GM06990 (cell line): ENCODE data around the gene GBA2.

Source experiments
- DNase-seq: peaks from one replicate; pipeline ENCODE4 v3.0.0-alpha.2; 2011; ENCODE audit not compliant: insufficient read length; ENCODE audit errors: extremely low read depth
- H3K27me3 ChIP-seq: replicated peaks from 2 replicates; pipeline ENCODE4 v1.6.0; 2011; ENCODE audit warnings: low read length; ENCODE audit not compliant: control insufficient read depth, insufficient read depth
- H3K36me3 ChIP-seq: 2 replicates; pipeline ENCODE4 v1.5.1; 2011; ENCODE audit warnings: low read length; ENCODE audit not compliant: control insufficient read depth, insufficient read depth
- H3K4me3 ChIP-seq: replicated peaks from 2 replicates; pipeline ENCODE4 v1.5.1; 2011; ENCODE audit warnings: low read depth, mild to moderate bottlenecking, control low read depth, low read length
- TF ChIP-seq, protein P1 (sequence below): IDR thresholded peaks from 2 replicates; pipeline ENCODE4 v1.5.1; 2011; ENCODE audit warnings: low read length, control low read depth, mild to moderate bottlenecking, inconsistent platforms; ENCODE audit not compliant: insufficient read depth, poor library complexity, severe bottlenecking

Gene GBA2

GRCh38 chr9:35743880-35744518, 5.0 kb downstream of the GBA2 start:
- TF ChIP-seq, protein P1, sequence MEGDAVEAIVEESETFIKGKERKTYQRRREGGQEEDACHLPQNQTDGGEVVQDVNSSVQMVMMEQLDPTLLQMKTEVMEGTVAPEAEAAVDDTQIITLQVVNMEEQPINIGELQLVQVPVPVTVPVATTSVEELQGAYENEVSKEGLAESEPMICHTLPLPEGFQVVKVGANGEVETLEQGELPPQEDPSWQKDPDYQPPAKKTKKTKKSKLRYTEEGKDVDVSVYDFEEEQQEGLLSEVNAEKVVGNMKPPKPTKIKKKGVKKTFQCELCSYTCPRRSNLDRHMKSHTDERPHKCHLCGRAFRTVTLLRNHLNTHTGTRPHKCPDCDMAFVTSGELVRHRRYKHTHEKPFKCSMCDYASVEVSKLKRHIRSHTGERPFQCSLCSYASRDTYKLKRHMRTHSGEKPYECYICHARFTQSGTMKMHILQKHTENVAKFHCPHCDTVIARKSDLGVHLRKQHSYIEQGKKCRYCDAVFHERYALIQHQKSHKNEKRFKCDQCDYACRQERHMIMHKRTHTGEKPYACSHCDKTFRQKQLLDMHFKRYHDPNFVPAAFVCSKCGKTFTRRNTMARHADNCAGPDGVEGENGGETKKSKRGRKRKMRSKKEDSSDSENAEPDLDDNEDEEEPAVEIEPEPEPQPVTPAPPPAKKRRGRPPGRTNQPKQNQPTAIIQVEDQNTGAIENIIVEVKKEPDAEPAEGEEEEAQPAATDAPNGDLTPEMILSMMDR: no peak
- no peak for DNase-seq
- no peak overlapping the region for H3K4me3 ChIP-seq
- no peaks in the 10 kb centered on the region for H3K27me3 ChIP-seq
- peaks cover 31% of the 10 kb centered on the region for H3K36me3 ChIP-seq

DNA sequence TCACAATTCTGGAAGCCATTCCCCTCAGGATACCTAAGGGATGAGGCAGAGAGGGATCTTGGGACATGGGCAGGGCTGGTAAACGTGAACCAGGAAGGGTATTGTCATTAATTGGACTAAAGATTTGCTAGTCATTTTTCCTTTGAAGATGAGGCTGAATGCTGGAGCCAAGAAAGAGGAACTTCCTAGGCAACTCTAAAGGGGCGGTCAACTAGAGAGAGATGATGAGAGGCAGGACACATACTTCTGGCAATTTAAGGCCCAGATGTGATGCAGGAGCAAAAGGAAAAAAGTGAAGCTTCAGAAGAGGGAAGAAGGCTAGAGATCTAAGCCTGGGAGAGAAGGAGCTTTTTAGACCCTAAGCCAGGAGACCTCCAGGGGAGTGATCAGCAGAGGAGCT, 5.6 kb downstream of the GBA2 start:
- TF ChIP-seq, protein P1: no peak

GRCh38 chr9:35741740-35742139, 7.3 kb downstream of the GBA2 start:
- TF ChIP-seq, protein P1: no peak
- Histone ChIP-seq H3K4me3 (no peak overlapping the region), H3K27me3 (no peaks in the 10 kb centered on the region), H3K36me3 (peaks cover 43% of the 10 kb centered on the region)
- no peak for DNase-seq

More for the DNA sequence above, 5.6 kb downstream of the GBA2 start:
- H3K4me3 ChIP-seq: no peak overlapping the region
- DNase-seq: no peak
- H3K36me3 ChIP-seq: peaks cover 33% of the 10 kb centered on the region
- H3K27me3 ChIP-seq: no peaks in the 10 kb centered on the region

GRCh38 chr9:35740243-35740642, 8.8 kb downstream of the GBA2 start:
- H3K4me3 ChIP-seq: no peak overlapping the region
- DNase-seq: no peak
- no peaks in the 10 kb centered on the region for H3K27me3 ChIP-seq
- peaks cover 48% of the 10 kb centered on the region for H3K36me3 ChIP-seq
- TF ChIP-seq, protein P1: no peak

DNA sequence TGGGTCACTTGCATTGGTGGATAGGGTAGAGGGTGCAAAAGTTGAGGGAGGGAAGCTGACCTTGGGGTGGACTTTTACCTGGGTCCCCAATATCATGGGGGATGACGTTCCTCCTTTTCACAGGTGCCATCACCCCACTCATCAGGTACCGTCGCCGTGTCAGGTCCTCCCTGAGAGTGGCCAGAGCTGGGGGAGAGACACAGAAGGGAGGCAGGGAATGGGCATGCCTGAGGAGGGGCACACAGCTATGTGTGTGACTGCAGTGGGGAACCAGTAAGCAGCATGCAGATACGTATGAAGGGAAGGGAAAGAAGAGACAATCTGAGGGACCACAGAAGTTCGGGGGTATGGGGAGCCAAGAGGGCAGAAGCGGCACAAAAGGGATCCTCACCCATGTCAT, 10.1 kb downstream of the GBA2 start:
- no peak for DNase-seq
- TF ChIP-seq, protein P1: no peak
- no peak overlapping the region for H3K4me3 ChIP-seq
- H3K36me3 ChIP-seq: peaks cover 42% of the 10 kb centered on the region
- no peaks in the 10 kb centered on the region for H3K27me3 ChIP-seq

DNA sequence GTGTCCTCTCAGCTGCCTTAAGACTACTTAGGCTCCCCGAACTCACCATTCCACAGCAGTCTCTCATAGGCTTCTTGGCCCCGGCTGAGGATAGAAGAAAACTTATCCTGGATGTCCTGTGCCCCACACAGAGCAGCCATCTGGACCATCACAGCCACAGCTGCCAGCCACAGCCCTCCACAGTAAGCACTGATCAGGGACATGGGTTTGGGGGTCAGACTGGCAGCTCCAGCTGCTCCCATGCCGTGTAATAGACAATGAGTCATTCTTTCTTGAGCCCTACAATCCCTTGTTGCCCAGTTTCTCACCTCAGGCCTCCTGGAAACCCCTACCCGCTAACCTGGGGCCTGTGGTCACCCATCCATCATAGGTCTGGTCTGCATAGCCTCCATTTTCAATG, 10.8 kb downstream of the GBA2 start:
- no peak for DNase-seq
- Histone ChIP-seq H3K36me3 (peaks cover 39% of the 10 kb centered on the region), H3K27me3 (no peaks in the 10 kb centered on the region), H3K4me3 (no peak overlapping the region)
- TF ChIP-seq, protein P1: no peak
